NOMO-1 (cell line): Measurements from ENCODE around the gene LPCAT1.

Experiments
- DNase-seq, 2 experiments: peaks; one replicate each; lab custom pipeline; 2025; ENCODE audit not compliant: unreplicated experiment in 2 of 2; lab: John Stamatoyannopoulos, UW

The LPCAT1 gene

GRCh38 chr5:1446602-1447343 lies 77.0 kb downstream of the LPCAT1 start:
- no peak for DNase-seq

GRCh38 chr5:1445689-1446601 lies 77.8 kb downstream of the LPCAT1 start:
- no peak for DNase-seq

DNA sequence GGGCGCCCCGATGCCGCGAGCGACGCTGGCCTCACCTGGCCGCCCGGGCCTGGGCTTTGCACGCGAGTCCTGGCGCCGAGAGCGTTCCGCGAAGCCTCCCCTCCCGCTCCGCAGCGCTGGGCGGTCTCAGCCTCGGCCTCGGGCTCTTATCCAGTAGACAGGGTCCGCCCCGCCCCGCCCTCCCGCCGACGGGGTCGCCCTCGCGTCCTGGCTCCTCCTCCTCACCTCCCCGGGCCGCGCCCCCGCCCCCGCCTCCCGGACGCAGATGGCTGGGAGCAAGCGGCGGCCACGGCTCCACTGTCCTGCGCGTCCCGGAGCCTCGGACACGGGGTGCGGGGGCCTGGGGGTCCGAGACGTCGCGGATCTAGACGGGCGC lies 78.5 kb downstream of the LPCAT1 start, which contains the start of gene SLC6A3:
SLC6A3 (minus strand) TSS at position 128 of the 376 bp plus-strand sequence. CDS start 2,243 bp downstream, outside the sequence.
- DNase-seq: no peak

- no peak for DNase-seq
Observed at GRCh38 chr5:1444361-1445189, 79.2 kb downstream of the LPCAT1 start.

- DNase-seq: no peak
Observed at GRCh38 chr5:1443991-1444360, 79.8 kb downstream of the LPCAT1 start.

GRCh38 chr5:1443171-1443570 lies 80.6 kb downstream of the LPCAT1 start:
- DNase-seq: no peak

DNA sequence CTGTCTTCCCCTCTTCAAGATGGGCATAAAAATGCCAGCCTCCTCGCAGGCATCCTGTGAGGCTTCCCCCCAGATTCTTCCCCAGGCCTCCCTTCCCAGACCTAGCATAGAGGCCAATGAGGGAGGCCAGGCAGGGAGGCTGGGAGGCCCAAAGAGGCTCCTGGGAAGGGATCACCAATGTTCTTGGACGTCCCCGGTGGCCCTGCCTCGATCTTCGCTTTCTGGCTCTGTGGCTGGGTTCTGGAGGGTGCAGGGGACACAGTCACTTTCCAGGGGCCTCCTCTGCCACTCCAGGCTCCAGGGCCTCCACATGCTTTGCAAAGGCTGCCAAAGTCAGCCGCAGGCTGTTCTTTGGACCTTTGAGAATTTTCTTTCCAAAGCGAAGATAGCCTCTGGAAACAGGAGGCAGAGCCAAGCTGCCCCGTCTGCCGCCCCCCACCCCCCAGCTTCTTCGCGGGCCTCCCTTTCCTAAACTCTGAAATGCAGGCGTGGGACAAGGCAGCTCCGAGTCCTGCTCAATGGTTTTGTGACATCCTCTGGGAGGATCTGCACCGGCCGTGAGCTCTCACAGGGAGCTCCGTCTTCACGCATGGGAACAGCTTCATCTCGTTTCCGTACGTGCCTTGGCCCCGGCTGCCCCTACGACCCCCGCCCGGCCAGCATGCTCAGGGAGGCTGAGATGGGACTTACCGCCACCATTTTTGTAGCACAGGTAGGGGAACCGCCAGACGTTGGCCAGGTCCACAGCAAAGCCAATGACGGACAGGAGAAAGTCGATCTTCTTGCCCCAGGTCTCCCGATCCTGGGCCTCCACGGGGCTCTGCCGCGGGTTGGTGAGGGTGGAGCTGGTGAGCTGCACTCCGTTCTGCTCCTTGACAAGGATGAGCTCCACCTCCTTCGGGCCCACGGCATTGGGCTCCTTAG lies 81.3 kb downstream of the LPCAT1 start:
- DNase-seq: no peak

GRCh38 chr5:1441166-1441865 lies 82.4 kb downstream of the LPCAT1 start:
- DNase-seq: no peak

GRCh38 chr5:1440098-1440493 lies 83.7 kb downstream of the LPCAT1 start:
- no peak for DNase-seq

- no peak for DNase-seq
Observed at GRCh38 chr5:1439388-1440097, 84.2 kb downstream of the LPCAT1 start.

DNA sequence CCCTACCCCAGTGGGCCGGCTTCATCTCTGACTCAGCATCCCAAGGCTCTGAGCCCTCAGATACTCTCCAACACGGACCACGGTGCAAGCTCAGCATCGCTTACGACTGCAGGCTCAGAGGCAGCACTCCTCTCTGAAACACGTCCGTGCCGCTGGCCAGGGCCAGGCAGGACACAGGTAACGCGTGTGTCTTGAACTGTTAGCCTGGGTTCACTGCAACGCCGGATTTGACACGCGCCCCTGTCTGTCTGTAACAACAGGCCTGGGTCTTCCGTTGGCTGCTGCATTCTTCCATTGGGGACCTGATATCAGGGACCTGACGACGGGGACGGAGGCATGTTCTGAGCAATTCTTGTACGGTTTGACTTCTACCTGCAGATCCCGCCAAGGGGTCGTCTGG lies 84.9 kb downstream of the LPCAT1 start:
- no peak for DNase-seq

GRCh38 chr5:1437876-1438559 lies 85.7 kb downstream of the LPCAT1 start:
- no peak for DNase-seq

- no peak for DNase-seq
Observed at GRCh38 chr5:1437226-1437829, 86.4 kb downstream of the LPCAT1 start.

- no peak for DNase-seq
Observed at GRCh38 chr5:1436681-1437080, 87.1 kb downstream of the LPCAT1 start.

DNA sequence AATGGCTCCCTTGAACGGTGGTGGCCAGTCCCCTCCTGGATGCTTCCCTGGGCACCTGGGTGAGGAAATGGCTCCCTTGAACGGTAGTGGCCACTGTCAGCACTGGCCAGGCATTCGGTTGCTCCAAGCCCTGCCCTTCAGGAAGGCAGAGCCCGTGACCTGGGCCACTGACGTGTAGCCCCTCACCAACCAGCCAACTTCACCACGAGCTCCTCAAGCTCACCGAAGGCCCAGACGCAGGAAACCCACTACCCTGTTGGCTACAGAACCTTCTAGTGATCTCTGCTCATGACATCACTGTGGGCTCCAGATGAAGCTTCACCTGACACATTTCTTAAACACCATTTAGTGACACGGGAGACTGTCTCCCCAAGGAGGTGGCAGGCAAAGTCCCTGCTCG lies 87.7 kb downstream of the LPCAT1 start:
- DNase-seq: no peak

DNA sequence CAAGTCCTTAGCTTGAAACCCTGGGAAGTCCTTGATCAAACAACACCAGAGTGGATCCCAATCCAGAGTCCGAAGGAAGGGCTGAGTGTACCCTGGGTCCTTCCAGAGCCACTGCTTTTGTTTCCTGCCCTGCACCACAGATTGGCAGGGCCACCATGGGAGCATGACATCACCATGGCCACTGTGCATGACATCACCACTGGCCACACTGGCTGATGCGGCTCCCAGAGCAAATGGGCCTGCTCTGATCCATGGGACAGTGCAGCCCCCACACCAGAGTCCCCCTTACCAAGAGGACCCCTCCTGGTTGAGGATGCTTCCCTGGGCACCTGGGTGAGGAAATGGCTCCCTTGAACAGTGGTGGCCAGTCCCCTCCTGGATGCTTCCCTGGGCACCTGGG lies 88.4 kb downstream of the LPCAT1 start:
- DNase-seq: no peak

DNA sequence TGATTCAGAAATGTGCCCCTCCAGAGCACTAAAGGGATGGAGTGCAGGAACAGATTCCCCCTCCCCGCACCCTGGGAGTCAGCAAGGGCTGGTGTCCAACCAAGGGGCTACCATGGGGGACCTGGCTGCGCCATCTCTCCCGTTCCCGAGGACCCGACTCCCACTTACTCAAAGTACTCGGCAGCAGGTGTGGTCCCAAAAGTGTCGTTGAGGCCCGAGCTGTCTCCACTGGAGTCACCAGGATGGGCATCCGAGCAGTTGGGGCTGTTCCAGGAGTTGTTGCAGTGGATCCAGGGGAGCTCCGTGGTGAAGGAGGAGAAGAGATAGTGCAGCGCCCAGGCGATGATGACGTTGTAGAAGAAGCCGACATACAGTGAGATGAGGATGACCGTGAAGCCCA lies 91.5 kb downstream of the LPCAT1 start:
- no peak for DNase-seq

- DNase-seq: no peak
Observed at GRCh38 chr5:1431896-1432295, 91.9 kb downstream of the LPCAT1 start.
